Activated naive CD8-positive, alpha-beta T cell treated with anti-CD3 and anti-CD28 coated beads for 36 hours (primary cell): ENCODE results near the gene TSC22D2. TPM values are rescaled to one million over a fixed set of nuclear protein-coding genes. Genes with fewer than 3 reads are reported as not detected.
"Not testable (repeated sequence)": the region's sequence is repeated elsewhere in the genome, so short reads cannot be mapped to it uniquely, and the experiment has no call there.

Source experiments
- DNase-seq: peaks from one replicate; pipeline ENCODE4 v3.0.0; 2021
- H3K27ac Mint-ChIP-seq: one replicate; pipeline ENCODE4 v1.8.0; 2022; ENCODE audit warnings: mild to moderate bottlenecking, moderate library complexity, mixed read lengths
- H3K27me3 Mint-ChIP-seq: one replicate; pipeline ENCODE4 v1.8.0; 2022; ENCODE audit warnings: mild to moderate bottlenecking, mixed read lengths
- H3K36me3 Mint-ChIP-seq: one replicate; pipeline ENCODE4 v1.8.0; 2021; ENCODE audit warnings: mild to moderate bottlenecking, mixed read lengths
- H3K4me1 Mint-ChIP-seq: one replicate; pipeline ENCODE4 v1.8.0; 2021; ENCODE audit warnings: mixed read lengths
- H3K4me3 Mint-ChIP-seq: one replicate; pipeline ENCODE4 v1.8.0; 2022; ENCODE audit warnings: mild to moderate bottlenecking, moderate library complexity, mixed read lengths
- H3K9me3 Mint-ChIP-seq: one replicate; pipeline ENCODE4 v1.8.0; 2022; ENCODE audit warnings: mixed read lengths
- total RNA-seq, 2 experiments: library from RNA; stranded (reverse); gene quantifications; one replicate each; pipeline ENCODE4 v1.2.3, GENCODE V29; 2021

TSC22D2 gene
- total RNA-seq, 2 experiments from 2014 or later, result 16.8 to 17.1 TPM

DNA sequence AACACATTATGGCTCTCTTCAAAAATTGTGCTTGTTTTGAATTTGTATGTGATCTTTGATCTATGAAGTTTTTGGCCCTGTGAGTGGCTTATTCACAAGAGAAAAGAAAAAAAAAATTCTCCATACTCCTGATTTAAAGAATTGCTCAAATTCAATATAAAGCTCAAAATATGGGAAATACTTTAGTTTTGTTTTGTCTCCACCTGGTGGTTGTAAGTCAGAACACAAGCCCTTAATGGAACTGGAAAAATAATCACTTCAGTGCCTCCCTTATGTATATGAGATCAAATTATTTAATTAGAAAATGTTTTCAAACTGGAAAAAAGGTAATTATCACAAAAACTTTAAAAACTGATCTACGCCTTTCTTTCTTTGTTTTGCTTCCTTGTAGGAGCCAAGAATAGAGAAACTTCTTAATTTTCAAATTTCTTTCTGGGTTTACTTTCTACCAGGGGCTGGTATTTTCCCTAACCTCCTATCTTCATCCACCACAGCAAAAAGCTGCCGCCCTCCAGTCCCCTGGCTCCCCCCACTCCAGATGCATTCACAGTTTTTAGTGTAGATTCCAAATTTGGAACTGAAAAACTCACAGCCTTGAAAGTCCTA lies 87.6 kb downstream of the TSC22D2 start:
- no peak overlapping the region for H3K4me3 Mint-ChIP-seq
- H3K4me1 Mint-ChIP-seq, result no peaks in the 10 kb centered on the region
- no peaks in the 10 kb centered on the region for H3K9me3 Mint-ChIP-seq
- peaks cover under 1% of the 10 kb centered on the region for H3K36me3 Mint-ChIP-seq
- H3K27me3 Mint-ChIP-seq, result no peaks in the 10 kb centered on the region
- no peak for DNase-seq
- H3K27ac Mint-ChIP-seq, result no peak overlapping the region

DNA sequence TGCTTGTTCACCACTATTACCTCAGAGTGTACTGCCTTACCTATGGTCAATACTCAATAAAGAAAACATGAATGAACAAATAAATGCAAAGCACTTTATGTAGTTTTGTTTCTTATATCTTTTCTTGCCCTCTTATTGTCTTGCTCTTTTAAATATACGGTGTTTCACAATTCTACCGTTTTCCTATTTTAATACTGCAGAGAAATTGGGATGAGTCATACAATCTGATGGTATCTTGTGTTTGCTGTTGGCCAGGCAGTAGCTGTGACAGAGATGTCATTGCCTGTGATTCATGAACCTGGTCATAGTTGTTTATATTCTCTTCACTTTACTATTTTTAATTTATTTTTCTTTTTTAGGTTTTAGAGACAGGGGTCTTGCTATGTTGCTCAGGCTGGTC lies 89.9 kb downstream of the TSC22D2 start:
- no peak for DNase-seq
- no peaks in the 10 kb centered on the region for H3K27me3 Mint-ChIP-seq
- H3K36me3 Mint-ChIP-seq, result peaks cover 6% of the 10 kb centered on the region
- peaks cover 5% of the 10 kb centered on the region for H3K4me1 Mint-ChIP-seq
- peaks cover 6% of the 10 kb centered on the region for H3K9me3 Mint-ChIP-seq
- H3K27ac Mint-ChIP-seq, result no peak overlapping the region
- no peak overlapping the region for H3K4me3 Mint-ChIP-seq

DNA sequence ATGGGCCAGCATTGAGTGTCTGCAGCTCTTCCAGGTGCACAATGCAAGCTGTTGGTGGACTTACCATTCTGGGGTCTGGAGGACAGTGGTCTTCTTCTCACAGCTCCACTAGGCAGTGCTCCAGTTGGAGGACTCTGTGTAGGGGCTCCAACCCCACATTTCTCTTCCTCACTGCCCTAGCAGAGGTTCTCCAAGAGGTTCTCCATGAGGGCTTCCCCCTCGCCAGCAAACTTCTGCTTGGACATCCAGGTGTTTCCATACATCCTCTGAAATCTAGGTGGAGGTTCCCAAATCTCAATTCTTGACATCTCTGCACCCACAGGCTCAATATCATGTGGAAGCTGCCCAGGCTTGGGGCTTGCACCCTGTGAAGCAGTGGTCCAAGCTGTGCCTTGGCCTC lies 92.9 kb downstream of the TSC22D2 start:
- not testable (repeated sequence) for H3K4me3 Mint-ChIP-seq, H3K36me3 Mint-ChIP-seq, H3K4me1 Mint-ChIP-seq

DNA sequence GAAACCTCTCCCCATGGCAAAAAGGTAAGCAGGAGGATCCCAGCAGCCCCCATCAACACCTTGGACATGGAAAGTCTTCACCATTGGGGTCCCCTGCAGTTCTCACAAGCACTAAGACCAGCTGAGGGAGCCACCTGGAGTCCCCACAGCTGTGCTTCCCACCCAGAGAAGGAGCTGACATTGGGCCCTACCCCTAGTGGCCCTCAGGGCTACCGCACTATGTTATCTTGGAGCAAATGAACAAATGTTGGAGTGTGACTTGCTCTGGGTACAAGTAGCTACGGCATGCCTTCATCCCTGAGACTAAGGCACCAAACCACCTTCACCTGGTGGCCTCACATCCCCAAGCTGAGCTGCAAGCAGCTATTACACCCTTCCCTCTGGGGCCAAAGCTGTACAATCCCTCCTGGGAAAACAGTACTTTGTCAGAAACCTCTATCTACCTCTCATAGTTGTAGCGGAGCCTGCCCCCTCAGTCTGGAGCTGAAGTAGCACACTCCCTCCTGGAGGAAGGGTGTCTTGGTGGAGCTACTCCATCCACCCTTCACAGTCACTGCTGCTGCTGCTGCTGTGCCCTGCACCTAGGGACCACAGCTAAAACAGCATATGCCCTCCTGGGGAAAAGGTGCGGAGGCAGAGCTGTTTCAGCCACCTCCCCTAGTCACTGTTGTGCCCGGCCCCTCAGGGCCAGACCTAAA lies 95.5 kb downstream of the TSC22D2 start:
- Mint-ChIP-seq H3K36me3 (peaks cover 9% of the 10 kb centered on the region), H3K4me3 (no peak overlapping the region), H3K9me3 (peaks cover 11% of the 10 kb centered on the region), H3K27me3 (peaks cover 9% of the 10 kb centered on the region), H3K27ac (no peak overlapping the region), H3K4me1 (peaks cover 10% of the 10 kb centered on the region)
- DNase-seq, result no peak

More for the DNA sequence above, 92.9 kb downstream of the TSC22D2 start:
- not testable (repeated sequence) for H3K27ac Mint-ChIP-seq, H3K27me3 Mint-ChIP-seq, DNase-seq, H3K9me3 Mint-ChIP-seq

DNA sequence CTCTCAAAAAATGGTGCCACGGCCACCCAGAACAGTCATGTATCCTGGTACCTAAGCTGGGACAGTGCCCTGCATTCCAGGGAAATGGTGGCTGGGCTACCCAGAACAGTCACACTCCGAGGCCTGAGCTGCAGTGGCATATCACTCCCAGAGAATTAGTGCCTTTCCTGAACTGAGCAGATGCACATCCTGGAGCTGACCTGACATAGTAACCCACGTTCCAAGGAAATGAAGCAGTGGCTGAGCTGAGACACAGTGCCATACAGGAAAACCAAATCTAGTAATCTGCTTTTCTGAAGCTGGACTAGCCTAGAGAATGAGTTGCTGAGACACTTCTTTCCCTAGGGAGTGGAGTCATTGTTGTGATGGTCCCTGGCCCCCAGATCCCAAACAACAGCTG lies 96.4 kb downstream of the TSC22D2 start:
- H3K27ac Mint-ChIP-seq, result no peak overlapping the region
- peaks cover 11% of the 10 kb centered on the region for H3K9me3 Mint-ChIP-seq
- H3K4me3 Mint-ChIP-seq, result no peak overlapping the region
- peaks cover 13% of the 10 kb centered on the region for H3K4me1 Mint-ChIP-seq
- H3K27me3 Mint-ChIP-seq, result peaks cover 17% of the 10 kb centered on the region
- H3K36me3 Mint-ChIP-seq, result peaks cover 9% of the 10 kb centered on the region
- DNase-seq, result no peak

DNA sequence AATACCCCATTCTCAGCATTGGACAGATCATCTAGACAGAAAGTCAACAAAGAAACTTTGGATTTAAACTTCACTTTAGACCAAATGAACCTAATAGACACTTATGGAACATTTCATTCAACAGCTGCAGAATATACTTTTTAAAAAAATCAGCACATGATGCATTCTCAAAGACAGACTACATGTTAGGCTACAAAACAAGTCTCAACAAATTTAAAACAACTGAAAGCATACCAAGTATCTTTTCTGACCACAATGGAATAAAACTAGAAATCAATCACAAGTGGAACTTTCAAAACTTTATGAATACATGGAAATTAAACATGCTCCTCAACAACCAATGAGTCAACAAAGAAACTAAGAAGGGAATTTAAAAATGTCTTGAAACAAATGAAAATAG lies 100.3 kb downstream of the TSC22D2 start:
- Mint-ChIP-seq H3K4me3 (no peak overlapping the region), H3K36me3 (peaks cover 3% of the 10 kb centered on the region), H3K27me3 (peaks cover 28% of the 10 kb centered on the region), H3K27ac (no peak overlapping the region), H3K9me3 (peaks cover 5% of the 10 kb centered on the region), H3K4me1 (peaks cover 8% of the 10 kb centered on the region)
- DNase-seq, result no peak

DNA sequence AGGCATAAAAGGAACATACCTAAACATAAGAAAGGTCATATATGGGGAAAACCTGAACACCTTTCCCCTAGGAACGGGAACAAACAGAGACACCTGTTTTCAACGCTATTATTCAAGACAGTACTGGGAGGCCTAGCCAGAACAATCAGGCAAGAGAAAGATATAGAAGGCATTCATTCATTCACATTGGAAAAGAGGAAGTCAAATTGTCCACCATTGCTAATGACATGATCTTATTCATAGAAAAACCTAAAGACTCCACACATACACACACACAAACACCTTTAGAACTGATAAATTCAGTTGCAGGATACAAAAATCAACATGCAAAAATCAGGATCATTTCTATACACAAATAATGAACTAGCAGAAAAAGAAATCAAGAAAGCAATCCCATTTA lies 101.7 kb downstream of the TSC22D2 start:
- Mint-ChIP-seq H3K4me3 (no peak overlapping the region), H3K9me3 (peaks cover 5% of the 10 kb centered on the region), H3K27me3 (peaks cover 31% of the 10 kb centered on the region), H3K36me3 (peaks cover 3% of the 10 kb centered on the region), H3K4me1 (peaks cover 8% of the 10 kb centered on the region), H3K27ac (no peak overlapping the region)
- no peak for DNase-seq

DNA sequence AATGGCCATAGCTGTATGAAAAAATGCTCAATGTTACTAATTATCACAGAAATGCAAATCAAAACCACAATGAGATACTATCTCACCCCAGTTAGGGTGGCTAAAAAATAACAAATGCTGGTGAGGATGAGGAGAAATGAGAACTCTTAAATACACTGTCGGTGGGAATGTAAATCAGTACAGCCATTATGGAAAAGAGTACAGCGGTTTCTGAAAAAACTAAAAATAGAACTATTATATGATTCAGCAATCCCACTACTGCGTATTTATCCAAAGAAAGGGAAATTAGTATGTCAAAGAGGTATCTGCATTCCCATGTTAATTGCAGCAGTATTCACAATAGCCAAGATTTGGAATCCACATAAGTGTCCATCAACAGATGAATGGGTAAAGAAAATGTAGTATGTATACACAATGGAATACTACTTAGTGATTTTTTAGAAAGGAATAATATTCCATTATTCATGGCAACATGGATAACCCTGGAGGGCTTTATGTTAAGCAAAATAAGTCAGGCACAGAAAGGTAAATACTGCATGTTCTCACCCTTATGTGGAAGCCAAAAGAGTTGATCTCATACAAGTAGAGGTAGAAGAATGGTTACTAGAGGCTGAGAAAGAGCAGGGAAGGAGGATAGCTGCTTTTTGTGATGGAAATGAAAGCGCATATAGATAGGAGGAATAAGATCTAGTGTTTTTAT lies 103.2 kb downstream of the TSC22D2 start:
- no peak overlapping the region for H3K27ac Mint-ChIP-seq
- H3K4me3 Mint-ChIP-seq, result no peak overlapping the region
- H3K27me3 Mint-ChIP-seq, result peaks cover 31% of the 10 kb centered on the region
- peaks cover 8% of the 10 kb centered on the region for H3K4me1 Mint-ChIP-seq
- no peak for DNase-seq
- H3K36me3 Mint-ChIP-seq, result peaks cover 3% of the 10 kb centered on the region
- peaks cover 5% of the 10 kb centered on the region for H3K9me3 Mint-ChIP-seq

DNA sequence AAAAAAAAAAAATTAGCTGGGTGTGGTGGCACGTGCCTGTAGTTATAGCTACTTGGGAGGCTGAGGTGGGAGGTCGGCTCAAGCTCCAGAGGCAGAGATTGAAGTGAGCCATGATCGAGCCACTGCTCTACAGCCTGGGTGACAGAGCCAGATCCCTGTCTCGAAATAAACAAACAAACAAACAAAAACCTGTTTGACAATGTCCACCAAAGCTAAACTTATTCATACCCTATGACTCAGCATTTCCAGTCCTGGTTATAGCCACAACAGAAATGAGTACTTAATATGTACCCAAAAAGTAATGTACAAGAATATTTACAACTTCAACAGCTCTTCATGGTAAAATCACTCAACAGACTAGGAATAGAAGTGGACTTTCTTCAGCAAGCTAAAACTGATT lies 107.1 kb downstream of the TSC22D2 start:
- H3K4me3 Mint-ChIP-seq, result no peak overlapping the region
- peaks cover 2% of the 10 kb centered on the region for H3K9me3 Mint-ChIP-seq
- peaks cover 8% of the 10 kb centered on the region for H3K27me3 Mint-ChIP-seq
- no peaks in the 10 kb centered on the region for H3K4me1 Mint-ChIP-seq
- no peaks in the 10 kb centered on the region for H3K36me3 Mint-ChIP-seq
- no peak overlapping the region for H3K27ac Mint-ChIP-seq
- DNase-seq, result no peak

Other genes with a start within 250 kb of the TSC22D2 start
- gene SERP1, start 138.2 kb downstream of the TSC22D2 start, total RNA-seq, result 100 to 1,000 TPM; 121 to 123 TPM
- gene EIF2A, start 138.5 kb downstream of the TSC22D2 start, total RNA-seq, result 100 to 1,000 TPM; 147 to 149 TPM
- 100 to 1,000 TPM; 107 to 110 TPM for gene SELENOT, start 195.0 kb downstream of the TSC22D2 start, total RNA-seq